ENCODE data around the gene MUC15. TPM values are rescaled to one million over a fixed set of nuclear protein-coding genes. Genes with fewer than 3 reads are reported as not detected.
A peak's percentile ranks its signal among the peaks of the same experiment; 100 is the strongest.

Gene MUC15
- total RNA-seq, 4 donors from 2014 or later, result 0.93 to 10.2 (median 1.1) TPM; not detected in 1

DNA sequence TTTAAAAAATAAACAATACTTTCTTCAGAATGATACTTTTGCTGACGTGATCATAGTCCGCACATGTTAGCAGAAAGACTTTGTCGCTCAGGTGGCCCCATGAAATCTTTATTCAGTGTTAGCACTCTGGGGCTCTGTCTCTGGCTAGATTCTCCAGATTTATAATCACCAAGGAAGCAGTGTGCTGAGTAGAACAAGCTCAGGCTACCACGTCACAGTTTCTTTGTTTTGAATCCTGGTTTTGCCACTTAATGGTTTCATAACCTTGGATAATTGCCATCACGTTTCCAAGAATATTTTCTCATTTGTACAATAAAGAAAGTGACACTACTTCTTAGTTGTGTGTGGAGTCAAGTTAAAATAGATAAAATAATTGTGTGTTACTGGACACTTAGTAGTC, 3.9 kb upstream of the MUC15 start:
- Histone ChIP-seq H3K4me1 (peaks cover 0 to 40% (median 2%) of the 10 kb centered on the region in 3 donors), H3K27ac (no peak overlapping the region), H3K4me3 (no peak overlapping the region), H3K9me3 (no peaks in the 10 kb centered on the region), H3K36me3 (no peaks in the 10 kb centered on the region), H3K27me3 (no peaks in the 10 kb centered on the region)
- TF ChIP-seq EP300 (IDR thresholded peaks at IDR 0.05), result no peak
- no peak for TF ChIP-seq POLR2AphosphoS5 (IDR thresholded peaks at IDR 0.05)
- TF ChIP-seq, protein P1, sequence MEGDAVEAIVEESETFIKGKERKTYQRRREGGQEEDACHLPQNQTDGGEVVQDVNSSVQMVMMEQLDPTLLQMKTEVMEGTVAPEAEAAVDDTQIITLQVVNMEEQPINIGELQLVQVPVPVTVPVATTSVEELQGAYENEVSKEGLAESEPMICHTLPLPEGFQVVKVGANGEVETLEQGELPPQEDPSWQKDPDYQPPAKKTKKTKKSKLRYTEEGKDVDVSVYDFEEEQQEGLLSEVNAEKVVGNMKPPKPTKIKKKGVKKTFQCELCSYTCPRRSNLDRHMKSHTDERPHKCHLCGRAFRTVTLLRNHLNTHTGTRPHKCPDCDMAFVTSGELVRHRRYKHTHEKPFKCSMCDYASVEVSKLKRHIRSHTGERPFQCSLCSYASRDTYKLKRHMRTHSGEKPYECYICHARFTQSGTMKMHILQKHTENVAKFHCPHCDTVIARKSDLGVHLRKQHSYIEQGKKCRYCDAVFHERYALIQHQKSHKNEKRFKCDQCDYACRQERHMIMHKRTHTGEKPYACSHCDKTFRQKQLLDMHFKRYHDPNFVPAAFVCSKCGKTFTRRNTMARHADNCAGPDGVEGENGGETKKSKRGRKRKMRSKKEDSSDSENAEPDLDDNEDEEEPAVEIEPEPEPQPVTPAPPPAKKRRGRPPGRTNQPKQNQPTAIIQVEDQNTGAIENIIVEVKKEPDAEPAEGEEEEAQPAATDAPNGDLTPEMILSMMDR (IDR thresholded peaks at IDR 0.05), result no peak
- no peak for TF ChIP-seq POLR2A (IDR thresholded peaks at IDR 0.05)
- 58 to 65% methylated on average over 5 of the region's 5 CpGs for WGBS, 2 donors (ENCODE audit: low coverage in 1 of 2)
- ATAC-seq, result no peak

DNA sequence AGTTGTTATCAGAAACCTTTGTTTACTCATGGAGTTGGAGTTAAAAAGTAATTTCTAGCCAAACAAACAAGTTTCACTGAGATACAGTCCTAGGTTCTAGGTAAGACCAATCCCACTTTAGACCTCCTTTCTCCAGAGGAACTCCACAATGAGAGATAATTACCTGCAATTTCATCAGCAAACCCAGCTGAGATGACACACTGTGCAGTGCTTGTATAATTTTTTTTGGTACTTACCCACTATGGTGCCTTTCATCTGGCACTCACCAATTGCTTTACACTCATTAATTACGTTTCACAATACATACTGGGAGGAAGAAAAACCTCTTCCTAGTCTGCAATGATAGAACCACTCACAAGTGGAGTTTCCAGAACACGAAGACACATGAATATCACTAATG, 1.8 kb upstream of the MUC15 start:
- H3K27ac ChIP-seq, result peak overlapping the region in 1 of 4 donors; percentile 2
- no peak overlapping the region for H3K4me3 ChIP-seq
- H3K9me3 ChIP-seq, result no peaks in the 10 kb centered on the region
- WGBS, 2 donors (ENCODE audit: low coverage in 1 of 2), result 83 to 91% methylated on average over 2 of the region's 2 CpGs
- H3K27me3 ChIP-seq, result no peaks in the 10 kb centered on the region
- peaks cover 0 to 41% (median 0%) of the 10 kb centered on the region in 3 donors for H3K4me1 ChIP-seq
- no peak for ATAC-seq
- H3K36me3 ChIP-seq, result no peaks in the 10 kb centered on the region
- TF ChIP-seq POLR2A (IDR thresholded peaks at IDR 0.05) (no peak), POLR2AphosphoS5 (IDR thresholded peaks at IDR 0.05) (no peak), EP300 (IDR thresholded peaks at IDR 0.05) (no peak)
- TF ChIP-seq, protein P1 (IDR thresholded peaks at IDR 0.05), result no peak

DNA sequence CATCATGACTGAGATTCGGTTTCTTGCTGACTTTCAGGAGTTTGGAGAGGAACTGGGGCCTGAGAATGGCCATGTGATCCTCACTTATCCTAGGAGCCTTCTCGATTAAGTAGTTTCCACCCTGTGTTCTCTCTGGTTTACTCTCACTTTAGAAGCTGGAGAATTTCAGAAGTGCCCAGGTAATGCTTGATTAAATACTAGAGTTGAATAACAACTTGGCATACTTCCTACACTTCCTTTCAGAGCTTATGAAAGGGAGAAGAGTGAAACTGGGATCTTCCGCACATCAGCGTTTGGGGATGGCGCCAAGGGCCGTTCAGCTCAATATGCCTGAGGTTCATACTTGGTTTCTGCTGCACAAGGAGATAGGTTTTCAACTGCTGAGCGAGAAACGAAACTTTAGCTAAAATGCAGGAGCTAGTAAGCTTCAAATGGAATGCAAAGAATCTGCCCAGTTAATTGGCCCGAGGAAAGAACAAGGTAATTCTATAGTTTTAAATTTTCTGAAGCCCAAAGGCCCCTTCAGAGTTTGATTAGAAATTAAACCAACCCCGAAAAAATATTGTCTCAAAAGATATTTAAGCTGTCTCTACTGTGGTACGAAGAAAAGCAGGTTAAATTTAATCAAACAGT, 823 bp upstream of the MUC15 start:
- 74 to 80% methylated on average over 5 to 11 of the region's 11 CpGs for WGBS, 2 donors (ENCODE audit: low coverage in 1 of 2)
- Histone ChIP-seq H3K36me3 (no peaks in the 10 kb centered on the region), H3K9me3 (no peaks in the 10 kb centered on the region), H3K27me3 (no peaks in the 10 kb centered on the region), H3K4me3 (no peak overlapping the region), H3K4me1 (peaks cover 0 to 50% (median 0%) of the 10 kb centered on the region in 3 donors), H3K27ac (peak overlapping the region in 3 of 4 donors; percentile 43 to 61 (median 46))
- TF ChIP-seq POLR2A (IDR thresholded peaks at IDR 0.05), result no peak
- TF ChIP-seq POLR2AphosphoS5 (IDR thresholded peaks at IDR 0.05), result no peak
- TF ChIP-seq EP300 (IDR thresholded peaks at IDR 0.05), result no peak
- TF ChIP-seq, protein P1 (IDR thresholded peaks at IDR 0.05), result no peak
- no peak for ATAC-seq

DNA sequence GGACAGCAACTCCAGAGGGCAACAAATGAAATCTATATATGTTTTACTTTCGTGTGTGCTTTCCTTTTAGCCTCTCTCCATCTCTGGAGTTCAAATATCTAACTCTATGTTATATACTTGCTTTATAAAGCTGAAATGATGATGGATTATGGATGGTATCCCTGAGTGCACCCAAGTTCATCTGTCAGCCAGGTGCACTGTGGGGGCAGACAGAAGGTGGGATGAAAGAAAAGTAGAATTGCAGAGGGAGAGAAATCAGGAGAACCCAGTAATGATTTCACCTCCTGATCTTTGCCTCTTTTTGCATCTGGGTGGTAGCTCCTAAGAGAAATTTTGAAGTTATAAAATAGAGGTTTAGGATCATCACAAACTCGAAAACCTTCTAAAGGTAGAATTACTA, 2.4 kb downstream of the MUC15 start:
- WGBS, 2 donors (ENCODE audit: low coverage in 1 of 2), result 77 to 78% methylated on average over 2 of the region's 2 CpGs
- Histone ChIP-seq H3K4me1 (peaks cover 0 to 50% (median 0%) of the 10 kb centered on the region in 3 donors), H3K27me3 (no peaks in the 10 kb centered on the region), H3K4me3 (no peak overlapping the region), H3K27ac (peak overlapping the region in 2 of 4 donors; percentile 9 to 18), H3K9me3 (no peaks in the 10 kb centered on the region), H3K36me3 (no peaks in the 10 kb centered on the region)
- no peak for TF ChIP-seq POLR2A (IDR thresholded peaks at IDR 0.05)
- no peak for TF ChIP-seq POLR2AphosphoS5 (IDR thresholded peaks at IDR 0.05)
- TF ChIP-seq, protein P1 (IDR thresholded peaks at IDR 0.05), result no peak
- TF ChIP-seq EP300 (IDR thresholded peaks at IDR 0.05), result no peak
- ATAC-seq, result no peak

DNA sequence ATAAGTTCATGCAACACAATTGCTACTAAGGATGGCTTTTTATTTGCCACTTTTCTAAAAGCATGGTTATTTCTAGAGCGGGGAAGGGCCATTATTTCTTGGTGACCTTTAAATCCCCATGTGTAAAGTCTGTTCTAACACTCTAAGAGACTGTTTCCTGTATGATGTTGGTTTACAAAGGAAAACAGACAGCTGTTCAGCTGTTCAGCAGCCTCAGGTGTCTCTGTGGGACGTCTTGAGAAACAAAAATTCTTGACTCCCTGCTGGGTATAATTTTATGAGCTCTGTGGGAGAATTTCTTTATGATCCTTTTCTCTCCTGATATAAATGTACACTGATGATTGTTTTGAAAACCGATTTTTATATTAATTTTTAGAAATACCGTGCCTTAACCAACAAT, 13.9 kb downstream of the MUC15 start:
- H3K36me3 ChIP-seq, result no peaks in the 10 kb centered on the region
- no peaks in the 10 kb centered on the region for H3K27me3 ChIP-seq
- TF ChIP-seq, protein P1 (IDR thresholded peaks at IDR 0.05), result no peak
- TF ChIP-seq EP300 (IDR thresholded peaks at IDR 0.05) (no peak), POLR2AphosphoS5 (IDR thresholded peaks at IDR 0.05) (no peak), POLR2A (IDR thresholded peaks at IDR 0.05) (no peak)
- ATAC-seq, result no peak
- no peaks in the 10 kb centered on the region for H3K9me3 ChIP-seq
- 74 to 77% methylated on average over 3 to 4 of the region's 4 CpGs for WGBS, 2 donors (ENCODE audit: low coverage in 1 of 2)
- H3K27ac ChIP-seq, result no peak overlapping the region
- no peak overlapping the region for H3K4me3 ChIP-seq
- H3K4me1 ChIP-seq, result no peaks in the 10 kb centered on the region
